SK-N-SH (cell line): ENCODE data around the gene EFHC1. TPM values are rescaled to one million over a fixed set of nuclear protein-coding genes. Genes with fewer than 3 reads are reported as not detected.

Source experiments
- CTCF ChIA-PET: fragments of 300-600, 350-600 bp; formaldehyde crosslinking; extraction: SDS; loops from one replicate; lab custom pipeline; 2021; lab: Yijun Ruan, JAX
- POLR2A ChIA-PET: fragments of 350-600 bp; sonication (Branson Sonifier 250); formaldehyde crosslinking; extraction: SDS; loops from one replicate; lab custom pipeline; 2020; ENCODE audit warnings: antibody characterized with exemption, inconsistent platforms; lab: Yijun Ruan, JAX
- DNase-seq: peaks from one replicate; pipeline ENCODE4 v3.0.0; 2012
- H2AFZ ChIP-seq: fragments of 200-600 bp; sonication (generic); 2 replicates; pipeline ENCODE4 v1.8.1; 2016; ENCODE audit warnings: antibody characterized with exemption, mild to moderate bottlenecking, low read depth
- H3F3A ChIP-seq: fragments of 200-600 bp; sonication (generic); replicated peaks from 2 replicates; pipeline ENCODE3; 2016; ENCODE audit warnings: antibody characterized with exemption, mild to moderate bottlenecking; ENCODE audit not compliant: insufficient read depth
- H3K27ac ChIP-seq, 2 experiments: fragments of 200-500 bp in 1 of 2; fragments of 200-600 bp in 1 of 2; sonication (Bioruptor generic) in 1 of 2; sonication (generic), shearing (Covaris generic) in 1 of 2; 2 replicates each; pipeline versions ENCODE4 v1.5.1 to v1.6.1; 2014 to 2016; ENCODE audit warnings: low read depth in 2 of 2, inconsistent platforms in 1 of 2, low read length in 1 of 2, mild to moderate bottlenecking in 1 of 2, mixed read lengths in 1 of 2
- H3K27me3 ChIP-seq: fragments of 200-600 bp; sonication (generic), shearing (Covaris generic); 2 replicates; pipeline ENCODE4 v1.6.1; 2016; ENCODE audit warnings: mixed run types; ENCODE audit not compliant: insufficient read depth
- H3K36me3 ChIP-seq, 2 experiments: fragments of 200-500 bp in 1 of 2; fragments of 200-600 bp in 1 of 2; sonication (Bioruptor generic) in 1 of 2; sonication (generic) in 1 of 2; replicated peaks in 1 of 2; 2 replicates each; pipeline versions ENCODE3 to v1.5.1; 2014 to 2016; ENCODE audit warnings: low read length in 1 of 2, mild to moderate bottlenecking in 1 of 2; ENCODE audit not compliant: insufficient read depth in 2 of 2, control insufficient read depth in 1 of 2
- H3K4me1 ChIP-seq, 2 experiments: fragments of 200-500 bp in 1 of 2; fragments of 200-600 bp in 1 of 2; sonication (Bioruptor generic) in 1 of 2; sonication (generic), shearing (Covaris generic) in 1 of 2; 2 replicates each; pipeline versions ENCODE4 v1.5.1 to v1.6.1; 2014 to 2016; ENCODE audit warnings: low read depth in 1 of 2, low read length in 1 of 2, mixed run types in 1 of 2; ENCODE audit not compliant: insufficient read depth in 2 of 2, control insufficient read depth in 1 of 2
- H3K4me2 ChIP-seq: fragments of 200-600 bp; sonication (generic), shearing (Covaris generic); 2 replicates; pipeline ENCODE4 v1.6.1; 2017; ENCODE audit warnings: mixed run types
- H3K4me3 ChIP-seq, 2 experiments: fragments of 200-500 bp in 1 of 2; fragments of 200-600 bp in 1 of 2; sonication (Bioruptor generic) in 1 of 2; sonication (generic), shearing (Covaris generic) in 1 of 2; 2 replicates each; pipeline versions ENCODE4 v1.5.1 to v1.8.1; 2014 to 2016; ENCODE audit warnings: low read depth in 2 of 2, inconsistent platforms in 1 of 2, low read length in 1 of 2, mild to moderate bottlenecking in 1 of 2, mixed read lengths in 1 of 2, moderate library complexity in 1 of 2
- H3K79me2 ChIP-seq: fragments of 200-600 bp; sonication (generic); 2 replicates; pipeline ENCODE4 v1.8.1; 2017; ENCODE audit warnings: mild to moderate bottlenecking; ENCODE audit not compliant: insufficient read depth
- H3K9ac ChIP-seq: fragments of 200-600 bp; sonication (generic); 2 replicates; pipeline ENCODE4 v1.6.1; 2017; ENCODE audit warnings: mixed run types
- H3K9me2 ChIP-seq: fragments of 200-600 bp; sonication (generic); 2 replicates; pipeline ENCODE4 v1.6.1; 2017; ENCODE audit warnings: mixed run types
- H3K9me3 ChIP-seq: fragments of 200-600 bp; sonication (generic); 2 replicates; pipeline ENCODE4 v1.6.1; 2017; ENCODE audit warnings: mixed run types, mild to moderate bottlenecking, moderate library complexity
- H4K20me1 ChIP-seq: fragments of 200-600 bp; sonication (generic); 2 replicates; pipeline ENCODE4 v1.6.1; 2017; ENCODE audit warnings: mild to moderate bottlenecking, mixed run types; ENCODE audit not compliant: insufficient read depth
- CTCF ChIP-seq: fragments of 200-600 bp; sonication (generic); IDR thresholded peaks from 2 replicates; pipeline ENCODE4 v1.6.1; 2017; ENCODE audit warnings: antibody characterized with exemption, mild to moderate bottlenecking, moderate library complexity
- ELF1 ChIP-seq: IDR thresholded peaks from 2 replicates; pipeline ENCODE4 v1.4.0; 2012
- FOXM1 ChIP-seq: IDR thresholded peaks from 2 replicates; pipeline ENCODE4 v1.4.0; 2012; ENCODE audit warnings: low read depth, mild to moderate bottlenecking
- GATA2 ChIP-seq: sonication (generic); formaldehyde crosslinking; IDR thresholded peaks from 2 replicates; pipeline ENCODE4 v1.5.0; 2020; ENCODE audit warnings: mild to moderate bottlenecking, missing genetic modification reagents
- IRF3 ChIP-seq: fragments of 150-350 bp; IDR thresholded peaks from 2 replicates; pipeline ENCODE4 v1.6.1; 2016; ENCODE audit warnings: mild to moderate bottlenecking, low read depth, low read length
- MAX ChIP-seq: IDR thresholded peaks from 2 replicates; pipeline ENCODE4 v1.4.0; 2012; ENCODE audit warnings: low read depth
- NFIC ChIP-seq: IDR thresholded peaks from 2 replicates; pipeline ENCODE4 v1.4.0; 2012; ENCODE audit warnings: borderline replicate concordance
- POLR2AphosphoS5 ChIP-seq: IDR thresholded peaks from 2 replicates; pipeline ENCODE4 v1.6.1; 2012; ENCODE audit warnings: low read depth, low read length
- RAD21 ChIP-seq: IDR thresholded peaks from 2 replicates; pipeline ENCODE4 v1.6.1; 2012; ENCODE audit warnings: mild to moderate bottlenecking, low read length
- RCOR1 ChIP-seq: fragments of 150-350 bp; IDR thresholded peaks from 2 replicates; pipeline ENCODE4 v1.6.1; 2017; ENCODE audit warnings: antibody characterized with exemption, low read length
- SIN3A ChIP-seq: IDR thresholded peaks from 2 replicates; pipeline ENCODE4 v1.6.1; 2012; ENCODE audit warnings: low read depth, mild to moderate bottlenecking, low read length, moderate library complexity, borderline replicate concordance
- TCF12 ChIP-seq: IDR thresholded peaks from 2 replicates; pipeline ENCODE4 v1.4.0; 2012
- TEAD4 ChIP-seq: IDR thresholded peaks from 2 replicates; pipeline ENCODE4 v1.4.0; 2012; ENCODE audit warnings: mild to moderate bottlenecking, borderline replicate concordance; ENCODE audit not compliant: insufficient read depth
- USF1 ChIP-seq: IDR thresholded peaks from 2 replicates; pipeline ENCODE4 v1.4.0; 2012; ENCODE audit warnings: low read depth, borderline replicate concordance
- USF2 ChIP-seq: fragments of 150-350 bp; IDR thresholded peaks from 2 replicates; pipeline ENCODE4 v1.6.1; 2017; ENCODE audit warnings: antibody characterized with exemption, low read length, low read depth, borderline replicate concordance
- WGBS: methylation state at CpG from one replicate; pipeline ENCODE4 v1.1.6; 2017; ENCODE audit warnings: low lambda C conversion rate; 5-methylcytosine and 5-hydroxymethylcytosine counted together
- polyA plus RNA-seq, 3 experiments: library from polyadenylated mRNA; depleted of rRNA; stranded (reverse); fragments of >200 nt; gene quantifications; 2 replicates each; pipeline ENCODE4 v1.2.3, GENCODE V29; 2012

EFHC1 gene
- polyA plus RNA-seq, 1 of the 3 experiments (the other 2 are of a cell fraction), result 39.4 TPM

GRCh38 chr6:52554684-52555280 lies 134.6 kb downstream of the EFHC1 start:
- H3K4me3 ChIP-seq, result no peak overlapping the region
- ChIA-PET POLR2A (no interaction called here), CTCF (interaction anchor here (1.4 kb wide), 1 partner anchor 22 kb away, joined by 4 read pairs; the partner anchor contains the start of gene TRAM2)
- H2AFZ ChIP-seq, result no peak overlapping the region
- WGBS, result 98% methylated on average over 6 of the region's 6 CpGs
- H3K27ac ChIP-seq, result 0 out of 4 replicates have a peak overlapping the region, but pooled peaks of 1 of the 2 experiments have one; percentile 46
- H3K9me2 ChIP-seq, result no peaks in the 10 kb centered on the region
- peaks cover 6% of the 10 kb centered on the region for H4K20me1 ChIP-seq
- no peak overlapping the region for H3K4me2 ChIP-seq
- H3F3A ChIP-seq, result peaks cover 46% of the 10 kb centered on the region
- DNase-seq, result no peak
- no peaks in the 10 kb centered on the region for H3K36me3 ChIP-seq
- no peak for TF ChIP-seq RCOR1
- TF ChIP-seq TCF12, result no peak
- TF ChIP-seq ELF1, result no peak
- no peak for TF ChIP-seq RAD21
- TF ChIP-seq POLR2AphosphoS5, result no peak
- no peak for TF ChIP-seq FOXM1
- no peak for TF ChIP-seq NFIC
- TF ChIP-seq USF1, result no peak
- no peak for TF ChIP-seq IRF3
- TF ChIP-seq GATA2, result no peak
- no peak for TF ChIP-seq SIN3A
- no peak for TF ChIP-seq CTCF
- no peak for TF ChIP-seq USF2
- TF ChIP-seq MAX, result no peak
- no peak for TF ChIP-seq TEAD4
- no peaks in the 10 kb centered on the region for H3K9me3 ChIP-seq
- no peaks in the 10 kb centered on the region for H3K27me3 ChIP-seq
- peaks cover 36 to 60% of the 10 kb centered on the region in 2 experiments for H3K4me1 ChIP-seq
- peaks cover 99% of the 10 kb centered on the region for H3K79me2 ChIP-seq
- no peak overlapping the region for H3K9ac ChIP-seq
